ENCODE measurements around the gene C2CD4A. TPM values are rescaled to one million over a fixed set of nuclear protein-coding genes. Genes with fewer than 3 reads are reported as not detected.
"Not testable (repeated sequence)": the region's sequence is repeated elsewhere in the genome, so short reads cannot be mapped to it uniquely, and the experiment has no call there.

The C2CD4A gene
- polyA plus RNA-seq, 2 of the 4 experiments (the other 2 are of a cell fraction): 0.32 TPM; not detected in 1

GRCh38 chr15:62046078-62046743, 20.6 kb upstream of the C2CD4A start:
- H3K9me3 ChIP-seq: no peaks in the 10 kb centered on the region
- no peak overlapping the region for H3K27ac ChIP-seq
- ATAC-seq (no peak), FAIRE-seq (no peak), DNase-seq (ENCODE audit: low read depth in 1 of 2, low spot score in 1 of 2) (no peak)
- H3K4me3 ChIP-seq: no peak overlapping the region
- WGBS (ENCODE audit: missing lambda C conversion rate): 88% methylated on average over 5 of the region's 5 CpGs
- TF ChIP-seq TP53 (CRISPR knock-in tag; IDR thresholded peaks at IDR 0.05): no peak
- TF ChIP-seq EP300 (IDR thresholded peaks at IDR 0.05): no peak
- TF ChIP-seq HES2 (IDR thresholded peaks at IDR 0.05): no peak
- TF ChIP-seq HMGXB4 (CRISPR knock-in tag; IDR thresholded peaks at IDR 0.05; ENCODE audit: borderline replicate concordance): no peak
- TF ChIP-seq POLR2AphosphoS2 (conservative IDR thresholded peaks at IDR 0.05; ENCODE audit: low read length): no peak
- TF ChIP-seq MYC (IDR thresholded peaks at IDR 0.05; ENCODE audit: borderline replicate concordance, low read length): no peak
- TF ChIP-seq NPAS2 (CRISPR knock-in tag; IDR thresholded peaks at IDR 0.05; ENCODE audit: borderline replicate concordance): no peak
- TF ChIP-seq BCL3 (IDR thresholded peaks at IDR 0.05): no peak
- no peak for TF ChIP-seq HOXB5 (CRISPR knock-in tag; IDR thresholded peaks at IDR 0.05)
- TF ChIP-seq USF2 (IDR thresholded peaks at IDR 0.05): no peak
- no peak for TF ChIP-seq FOXS1 (CRISPR knock-in tag; IDR thresholded peaks at IDR 0.05)
- TF ChIP-seq CEBPB (IDR thresholded peaks at IDR 0.05): no peak
- no peak for TF ChIP-seq ZSCAN20 (CRISPR knock-in tag; IDR thresholded peaks at IDR 0.05)
- no peak for TF ChIP-seq RNF2 (IDR thresholded peaks at IDR 0.05; ENCODE audit: borderline replicate concordance, low read depth)
- ChIA-PET CTCF (no interaction called here), POLR2A (no interaction called here)
- H3K4me2 ChIP-seq: no peak overlapping the region
- H3K4me1 ChIP-seq: no peaks in the 10 kb centered on the region

GRCh38 chr15:62047282-62047827, 19.4 kb upstream of the C2CD4A start:
- 88% methylated on average over 2 of the region's 2 CpGs for WGBS (ENCODE audit: missing lambda C conversion rate)
- DNase-seq (ENCODE audit: low read depth in 1 of 2, low spot score in 1 of 2): no peak

GRCh38 chr15:62048254-62048653, 18.5 kb upstream of the C2CD4A start:
- FAIRE-seq; H3K4me2 ChIP-seq; POLR2A ChIA-PET; H3K4me1 ChIP-seq; H3K4me3 ChIP-seq; H3K9me3 ChIP-seq; H3K27ac ChIP-seq; CTCF ChIA-PET; ATAC-seq; DNase-seq (ENCODE audit: low read depth in 1 of 2, low spot score in 1 of 2): not testable (repeated sequence)
- 87% methylated on average over 4 of the region's 4 CpGs for WGBS (ENCODE audit: missing lambda C conversion rate)

More at GRCh38 chr15:62047282-62047827, 19.4 kb upstream of the C2CD4A start:
- ChIA-PET POLR2A (no interaction called here), CTCF (no interaction called here)
- Histone ChIP-seq H3K4me1 (no peaks in the 10 kb centered on the region), H3K9me3 (no peaks in the 10 kb centered on the region), H3K4me2 (no peak overlapping the region), H3K27ac (no peak overlapping the region), H3K4me3 (no peak overlapping the region)
- ATAC-seq: no peak
- FAIRE-seq: peak; percentile 67
- TF ChIP-seq EP300 (IDR thresholded peaks at IDR 0.05) (no peak), POLR2AphosphoS2 (conservative IDR thresholded peaks at IDR 0.05; ENCODE audit: low read length) (no peak), ZC3H11A (IDR thresholded peaks at IDR 0.05) (no peak), FOXS1 (CRISPR knock-in tag; IDR thresholded peaks at IDR 0.05) (no peak), E2F6 (IDR thresholded peaks at IDR 0.05; ENCODE audit: borderline replicate concordance, low read depth) (no peak), RNF2 (IDR thresholded peaks at IDR 0.05; ENCODE audit: borderline replicate concordance, low read depth) (no peak), JUNB (IDR thresholded peaks at IDR 0.05) (no peak), RAD21 (conservative IDR thresholded peaks at IDR 0.05 in 1 of 2, IDR thresholded peaks at IDR 0.05 in 1 of 2) (no peak), ZSCAN20 (CRISPR knock-in tag; IDR thresholded peaks at IDR 0.05) (no peak), PHF8 (IDR thresholded peaks at IDR 0.05; ENCODE audit: borderline replicate concordance, low read depth) (no peak), GATA3 (IDR thresholded peaks at IDR 0.05; ENCODE audit: borderline replicate concordance) (no peak), CTCF (IDR thresholded peaks at IDR 0.05) (no peak), CHD2 (IDR thresholded peaks at IDR 0.05; ENCODE audit: low read length, partially characterized antibody) (no peak)
